ENCODE results near the gene CCDC148. TPM values are rescaled to one million over a fixed set of nuclear protein-coding genes. Genes with fewer than 3 reads are reported as not detected.

The CCDC148 gene
- polyA plus RNA-seq, 4 donors: 0.09 to 0.37 TPM; not detected in 2

DNA sequence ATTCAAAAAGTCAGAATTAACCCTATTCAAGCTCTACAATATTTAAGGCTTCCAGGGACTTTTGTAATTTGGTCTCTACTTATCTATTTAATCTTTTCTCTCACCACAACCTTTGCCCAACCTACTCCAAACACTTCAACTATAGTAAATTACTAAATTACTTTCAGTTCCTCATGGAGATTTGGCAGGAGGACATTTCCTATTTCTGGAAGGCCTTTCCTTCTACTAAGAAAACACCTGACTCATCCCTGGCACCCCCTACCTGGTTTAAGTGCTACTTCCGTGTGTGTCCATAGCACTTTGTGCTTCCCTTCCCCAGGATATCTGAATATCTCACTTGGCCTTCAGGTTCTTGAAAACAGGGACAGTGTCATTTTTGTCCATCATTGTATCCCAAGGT, 258.6 kb downstream of the CCDC148 start:
- WGBS, 3 donors: 16 to 43% (median 39%) methylated on average over 1 of the region's 1 CpG
- H3K27ac ChIP-seq (ENCODE audit: low read depth in 1 of 3, low read length in 2 of 3): peak overlapping the region in 1 of 3 donors; percentile 56
- FAIRE-seq: no peak
- H3K27me3 ChIP-seq (ENCODE audit: control insufficient read depth in 3 of 3, insufficient read depth in 3 of 3, low read length in 3 of 3): no peaks in the 10 kb centered on the region
- no peak overlapping the region for H3K4me3 ChIP-seq (ENCODE audit: low read depth in 1 of 3, low read length in 3 of 3)
- peak in 1 of 2 donors; percentile 61 for DNase-seq
- no peaks in the 10 kb centered on the region for H3K9me3 ChIP-seq (ENCODE audit: control insufficient read depth in 2 of 2, insufficient read depth in 1 of 2, low read depth in 1 of 2, low read length in 1 of 2)
- H3K36me3 ChIP-seq (ENCODE audit: control insufficient read depth in 3 of 3, insufficient read depth in 2 of 3, low read depth in 1 of 3, low read length in 3 of 3): no peaks in the 10 kb centered on the region
- H3K4me1 ChIP-seq (ENCODE audit: control insufficient read depth in 3 of 3, insufficient read depth in 2 of 3, low read depth in 1 of 3, low read length in 2 of 3): peaks cover 0 to 1% (median 0%) of the 10 kb centered on the region in 3 donors

DNA sequence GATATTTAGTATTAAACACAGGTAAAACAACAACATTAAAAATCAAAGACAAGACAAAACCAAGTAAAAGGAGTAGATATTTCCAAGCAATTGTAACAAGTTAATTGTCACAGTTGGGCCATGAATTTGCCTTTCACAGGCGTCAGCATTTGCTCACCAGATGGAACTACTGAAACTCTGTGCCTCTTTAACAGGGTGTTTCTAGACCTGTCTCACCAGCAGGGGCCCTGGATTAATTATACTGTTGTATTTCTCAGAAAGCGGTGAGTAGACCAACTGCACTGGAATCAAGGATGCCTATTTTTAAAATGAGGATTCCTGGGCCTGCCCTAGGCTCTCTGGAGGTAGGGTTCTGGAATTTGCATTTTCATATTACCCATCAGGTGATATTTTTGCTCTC, 262.3 kb downstream of the CCDC148 start:
- 90 to 96% (median 92%) methylated on average over 2 of the region's 2 CpGs for WGBS, 3 donors
- no peak for FAIRE-seq

DNA sequence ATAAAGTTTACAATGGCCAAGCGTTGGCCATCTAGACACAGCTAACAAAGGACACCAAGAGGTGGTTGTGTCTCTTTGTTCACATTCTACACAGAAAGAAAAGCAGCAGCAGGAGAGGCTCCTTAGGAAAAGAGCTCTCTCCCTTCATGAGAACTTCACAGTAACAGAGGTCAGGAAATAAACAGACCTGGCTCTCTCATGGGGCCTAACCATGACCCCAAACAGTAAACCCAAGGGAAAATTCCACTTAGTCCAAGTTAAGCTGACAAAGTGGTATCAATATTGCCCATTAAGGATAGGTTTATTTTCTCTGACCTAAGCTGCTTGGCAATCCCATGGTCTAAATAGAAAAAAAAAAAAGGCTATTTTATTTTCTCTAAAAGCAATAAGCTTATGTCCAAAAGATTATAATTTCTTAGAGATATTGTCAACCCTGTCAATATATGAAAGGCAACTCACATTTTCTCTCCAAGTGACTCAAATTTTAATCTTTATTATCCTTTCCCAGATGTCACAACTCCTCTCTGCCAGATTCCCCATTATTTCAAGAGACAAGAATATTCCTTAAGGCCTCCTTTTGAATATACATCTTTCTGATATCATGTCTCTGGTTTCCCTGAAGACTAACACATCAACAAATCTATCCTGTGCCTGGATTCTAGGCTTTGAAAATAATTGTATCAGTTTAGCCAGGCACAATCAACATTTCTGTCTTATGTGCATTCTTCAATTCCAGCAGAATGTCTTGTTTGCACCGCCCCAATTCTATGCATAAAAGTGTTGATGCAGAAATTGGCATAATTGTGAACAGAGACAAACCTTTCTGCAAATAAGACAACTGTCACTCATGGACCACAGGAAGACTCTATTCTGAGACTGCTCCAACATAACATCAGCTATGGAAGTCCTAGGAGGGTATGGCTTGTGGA, 263.8 kb downstream of the CCDC148 start:
- H3K27ac ChIP-seq (ENCODE audit: low read depth in 1 of 3, low read length in 2 of 3): no peak overlapping the region
- H3K4me1 ChIP-seq (ENCODE audit: control insufficient read depth in 3 of 3, insufficient read depth in 2 of 3, low read depth in 1 of 3, low read length in 2 of 3): peaks cover 0 to 5% (median 0%) of the 10 kb centered on the region in 3 donors
- DNase-seq: no peak
- no peaks in the 10 kb centered on the region for H3K9me3 ChIP-seq (ENCODE audit: control insufficient read depth in 2 of 2, insufficient read depth in 1 of 2, low read depth in 1 of 2, low read length in 1 of 2)
- 89 to 91% (median 89%) methylated on average over 2 of the region's 2 CpGs for WGBS, 3 donors
- H3K36me3 ChIP-seq (ENCODE audit: control insufficient read depth in 3 of 3, insufficient read depth in 2 of 3, low read depth in 1 of 3, low read length in 3 of 3): no peaks in the 10 kb centered on the region
- FAIRE-seq: no peak
- H3K4me3 ChIP-seq (ENCODE audit: low read depth in 1 of 3, low read length in 3 of 3): no peak overlapping the region
- H3K27me3 ChIP-seq (ENCODE audit: control insufficient read depth in 3 of 3, insufficient read depth in 3 of 3, low read length in 3 of 3): no peaks in the 10 kb centered on the region

More for the DNA sequence above, 262.3 kb downstream of the CCDC148 start:
- no peaks in the 10 kb centered on the region for H3K9me3 ChIP-seq (ENCODE audit: control insufficient read depth in 2 of 2, insufficient read depth in 1 of 2, low read depth in 1 of 2, low read length in 1 of 2)
- DNase-seq: no peak
- H3K27ac ChIP-seq (ENCODE audit: low read depth in 1 of 3, low read length in 2 of 3): no peak overlapping the region
- H3K27me3 ChIP-seq (ENCODE audit: control insufficient read depth in 3 of 3, insufficient read depth in 3 of 3, low read length in 3 of 3): no peaks in the 10 kb centered on the region
- H3K36me3 ChIP-seq (ENCODE audit: control insufficient read depth in 3 of 3, insufficient read depth in 2 of 3, low read depth in 1 of 3, low read length in 3 of 3): no peaks in the 10 kb centered on the region
- H3K4me3 ChIP-seq (ENCODE audit: low read depth in 1 of 3, low read length in 3 of 3): no peak overlapping the region
- peaks cover 0 to 5% (median 1%) of the 10 kb centered on the region in 3 donors for H3K4me1 ChIP-seq (ENCODE audit: control insufficient read depth in 3 of 3, insufficient read depth in 2 of 3, low read depth in 1 of 3, low read length in 2 of 3)

DNA sequence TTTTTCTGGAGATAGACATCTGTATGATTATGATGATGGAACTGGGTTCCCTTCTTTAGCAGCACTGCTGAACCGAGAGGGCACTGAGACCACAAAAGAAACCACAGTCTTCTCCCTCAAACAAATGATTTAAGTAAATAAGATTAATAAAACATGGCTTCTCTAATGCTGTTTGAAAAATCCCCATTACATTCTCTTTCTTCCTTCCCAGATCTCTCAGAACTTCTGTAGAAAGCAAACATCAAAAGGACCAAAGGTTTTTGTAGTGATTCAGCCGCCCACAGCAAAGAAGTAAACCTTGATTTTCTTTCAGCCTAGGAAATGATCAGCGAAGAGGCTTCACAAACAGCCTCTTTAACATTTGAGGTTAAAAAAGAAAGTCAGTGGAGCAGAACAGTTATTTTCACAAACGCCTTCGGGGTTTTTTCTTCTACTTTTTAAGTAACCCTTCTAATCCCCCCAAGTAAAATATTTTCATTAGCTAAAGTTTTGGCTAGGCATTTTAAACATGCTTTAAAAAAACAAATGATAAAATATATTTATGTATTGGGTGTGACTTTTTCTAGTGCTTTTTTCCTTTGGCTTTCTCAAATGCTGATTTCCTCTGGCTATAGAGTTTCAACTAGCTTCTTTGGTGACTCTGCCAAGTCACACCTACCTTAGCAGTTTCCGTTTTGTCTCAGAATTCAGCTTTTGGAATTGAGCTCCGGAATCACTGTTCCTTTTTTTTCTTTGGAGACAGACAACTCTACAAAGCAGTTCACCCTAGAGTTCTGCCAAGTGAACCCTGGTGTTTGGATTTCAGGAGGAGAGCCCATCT, 265.3 kb downstream of the CCDC148 start:
- 15 to 31% (median 24%) methylated on average over 7 of the region's 7 CpGs for WGBS, 3 donors
- Histone ChIP-seq H3K27me3 (ENCODE audit: control insufficient read depth in 3 of 3, insufficient read depth in 3 of 3, low read length in 3 of 3) (no peaks in the 10 kb centered on the region), H3K4me1 (ENCODE audit: control insufficient read depth in 3 of 3, insufficient read depth in 2 of 3, low read depth in 1 of 3, low read length in 2 of 3) (peaks cover 0 to 5% (median 0%) of the 10 kb centered on the region in 3 donors), H3K27ac (ENCODE audit: low read depth in 1 of 3, low read length in 2 of 3) (peak overlapping the region in 1 of 3 donors; percentile 31), H3K36me3 (ENCODE audit: control insufficient read depth in 3 of 3, insufficient read depth in 2 of 3, low read depth in 1 of 3, low read length in 3 of 3) (no peaks in the 10 kb centered on the region), H3K9me3 (ENCODE audit: control insufficient read depth in 2 of 2, insufficient read depth in 1 of 2, low read depth in 1 of 2, low read length in 1 of 2) (no peaks in the 10 kb centered on the region), H3K4me3 (ENCODE audit: low read depth in 1 of 3, low read length in 3 of 3) (no peak overlapping the region)
- no peak for FAIRE-seq
- DNase-seq: no peak

DNA sequence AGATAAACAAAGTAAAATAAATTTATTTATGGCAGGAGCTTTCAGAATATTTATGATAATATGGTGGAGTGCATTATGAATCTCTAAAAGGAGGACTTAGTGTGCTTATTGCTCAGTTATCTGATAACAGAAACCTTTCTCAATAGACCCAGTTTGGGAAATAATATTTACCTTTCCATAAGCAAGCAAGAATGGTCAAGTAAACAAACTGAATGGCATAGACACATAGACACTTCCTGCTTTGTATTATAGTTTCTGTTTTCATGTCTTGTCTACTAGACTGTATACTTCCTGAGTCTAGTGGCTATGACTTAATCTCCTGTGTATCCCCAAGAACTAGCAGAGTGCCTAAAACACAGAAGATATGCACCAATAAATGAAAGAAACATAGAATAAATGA, 267.0 kb downstream of the CCDC148 start:
- Histone ChIP-seq H3K36me3 (ENCODE audit: control insufficient read depth in 3 of 3, insufficient read depth in 2 of 3, low read depth in 1 of 3, low read length in 3 of 3) (no peaks in the 10 kb centered on the region), H3K9me3 (ENCODE audit: control insufficient read depth in 2 of 2, insufficient read depth in 1 of 2, low read depth in 1 of 2, low read length in 1 of 2) (no peaks in the 10 kb centered on the region), H3K27me3 (ENCODE audit: control insufficient read depth in 3 of 3, insufficient read depth in 3 of 3, low read length in 3 of 3) (no peaks in the 10 kb centered on the region), H3K27ac (ENCODE audit: low read depth in 1 of 3, low read length in 2 of 3) (no peak overlapping the region), H3K4me1 (ENCODE audit: control insufficient read depth in 3 of 3, insufficient read depth in 2 of 3, low read depth in 1 of 3, low read length in 2 of 3) (peaks cover 0 to 5% (median 0%) of the 10 kb centered on the region in 3 donors), H3K4me3 (ENCODE audit: low read depth in 1 of 3, low read length in 3 of 3) (no peak overlapping the region)
- FAIRE-seq (no peak), DNase-seq (peak in 1 of 2 donors; percentile 34)

DNA sequence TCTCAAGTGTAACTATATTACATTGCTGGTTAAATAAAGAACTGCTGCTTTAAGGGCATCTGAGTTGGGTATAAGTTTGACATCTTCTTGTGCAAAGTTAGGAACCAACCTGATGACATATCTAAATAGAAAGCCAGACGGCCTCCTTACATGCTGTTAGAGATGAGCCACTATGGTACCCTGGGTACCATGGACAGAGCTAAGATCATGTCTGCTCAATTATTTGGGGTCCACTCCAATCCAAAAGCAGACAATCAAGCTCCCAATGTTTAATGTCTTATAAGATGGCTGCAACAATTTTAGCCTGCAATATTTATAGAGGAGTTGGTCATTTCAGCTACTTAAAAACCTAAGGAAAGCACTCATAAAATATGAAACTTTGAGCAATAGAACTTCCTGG, 268.6 kb downstream of the CCDC148 start:
- peaks cover 0 to 5% (median 0%) of the 10 kb centered on the region in 3 donors for H3K4me1 ChIP-seq (ENCODE audit: control insufficient read depth in 3 of 3, insufficient read depth in 2 of 3, low read depth in 1 of 3, low read length in 2 of 3)
- H3K9me3 ChIP-seq (ENCODE audit: control insufficient read depth in 2 of 2, insufficient read depth in 1 of 2, low read depth in 1 of 2, low read length in 1 of 2): no peaks in the 10 kb centered on the region
- WGBS, 3 donors: 87 to 94% (median 90%) methylated on average over 1 of the region's 1 CpG
- no peak overlapping the region for H3K4me3 ChIP-seq (ENCODE audit: low read depth in 1 of 3, low read length in 3 of 3)
- H3K27me3 ChIP-seq (ENCODE audit: control insufficient read depth in 3 of 3, insufficient read depth in 3 of 3, low read length in 3 of 3): no peaks in the 10 kb centered on the region
- no peaks in the 10 kb centered on the region for H3K36me3 ChIP-seq (ENCODE audit: control insufficient read depth in 3 of 3, insufficient read depth in 2 of 3, low read depth in 1 of 3, low read length in 3 of 3)
- no peak for DNase-seq
- H3K27ac ChIP-seq (ENCODE audit: low read depth in 1 of 3, low read length in 2 of 3): no peak overlapping the region
- FAIRE-seq: no peak

DNA sequence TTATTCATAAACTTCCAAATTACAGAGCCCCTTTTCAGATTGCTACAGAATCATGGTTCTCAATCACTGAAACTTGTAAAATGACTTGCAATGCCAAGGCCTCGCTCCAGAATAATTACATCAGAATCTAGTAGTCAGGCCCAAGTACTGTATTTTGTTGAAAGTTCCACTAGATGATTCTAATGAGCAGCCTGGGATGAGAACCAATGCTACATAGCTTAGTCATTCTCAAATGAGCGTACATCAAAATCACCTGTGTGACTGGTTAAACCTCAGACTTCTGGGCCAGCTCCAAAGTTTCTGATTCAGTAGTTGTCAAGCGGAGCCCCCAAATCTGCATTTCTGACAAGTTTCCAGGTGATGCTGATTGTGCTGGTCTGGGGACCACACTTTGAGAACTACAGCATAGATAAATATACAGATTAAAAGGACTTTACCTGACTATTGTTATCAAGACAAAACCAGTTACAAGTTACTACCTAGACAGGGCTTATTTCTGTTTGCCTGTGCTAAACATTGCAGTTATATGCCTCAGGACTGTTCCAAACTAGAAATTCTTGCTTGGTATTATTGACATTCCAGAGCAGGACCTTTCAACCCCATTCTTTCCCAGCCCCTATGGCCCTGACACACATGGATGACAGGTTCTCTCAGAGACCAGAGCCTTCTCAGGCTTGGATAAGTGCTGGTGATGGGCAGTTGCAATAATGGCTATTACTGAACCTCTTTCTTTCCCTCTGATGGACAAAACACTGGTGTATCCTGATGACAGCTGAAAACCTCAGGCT, 271.8 kb downstream of the CCDC148 start:
- no peaks in the 10 kb centered on the region for H3K27me3 ChIP-seq (ENCODE audit: control insufficient read depth in 3 of 3, insufficient read depth in 3 of 3, low read length in 3 of 3)
- H3K36me3 ChIP-seq (ENCODE audit: control insufficient read depth in 3 of 3, insufficient read depth in 2 of 3, low read depth in 1 of 3, low read length in 3 of 3): no peaks in the 10 kb centered on the region
- no peak overlapping the region for H3K4me3 ChIP-seq (ENCODE audit: low read depth in 1 of 3, low read length in 3 of 3)
- no peaks in the 10 kb centered on the region for H3K4me1 ChIP-seq (ENCODE audit: control insufficient read depth in 3 of 3, insufficient read depth in 2 of 3, low read depth in 1 of 3, low read length in 2 of 3)
- FAIRE-seq (no peak), DNase-seq (no peak)
- no peaks in the 10 kb centered on the region for H3K9me3 ChIP-seq (ENCODE audit: control insufficient read depth in 2 of 2, insufficient read depth in 1 of 2, low read depth in 1 of 2, low read length in 1 of 2)
- no peak overlapping the region for H3K27ac ChIP-seq (ENCODE audit: low read depth in 1 of 3, low read length in 2 of 3)
- 83 to 90% (median 84%) methylated on average over 3 of the region's 3 CpGs for WGBS, 3 donors

DNA sequence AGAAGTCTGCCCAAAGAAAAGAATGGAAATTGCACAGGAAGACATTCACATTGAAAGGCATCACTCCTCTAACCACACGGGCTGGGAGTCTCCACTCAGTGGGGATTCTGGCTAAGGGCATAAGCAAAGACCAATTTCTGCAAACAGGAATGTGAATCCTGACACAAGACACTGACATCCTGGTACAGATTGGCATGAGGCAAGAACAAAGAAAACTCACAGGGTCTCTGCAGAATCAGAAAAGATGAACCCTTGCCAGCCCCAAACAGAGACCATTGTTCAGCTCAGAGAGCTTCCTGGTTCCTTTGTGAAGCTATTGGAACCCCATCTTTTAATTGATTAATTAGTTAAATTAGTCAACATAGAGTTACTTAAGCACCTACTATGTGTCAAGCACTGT, 272.6 kb downstream of the CCDC148 start:
- Histone ChIP-seq H3K4me3 (ENCODE audit: low read depth in 1 of 3, low read length in 3 of 3) (no peak overlapping the region), H3K27me3 (ENCODE audit: control insufficient read depth in 3 of 3, insufficient read depth in 3 of 3, low read length in 3 of 3) (no peaks in the 10 kb centered on the region), H3K27ac (ENCODE audit: low read depth in 1 of 3, low read length in 2 of 3) (no peak overlapping the region), H3K4me1 (ENCODE audit: control insufficient read depth in 3 of 3, insufficient read depth in 2 of 3, low read depth in 1 of 3, low read length in 2 of 3) (no peaks in the 10 kb centered on the region), H3K9me3 (ENCODE audit: control insufficient read depth in 2 of 2, insufficient read depth in 1 of 2, low read depth in 1 of 2, low read length in 1 of 2) (no peaks in the 10 kb centered on the region), H3K36me3 (ENCODE audit: control insufficient read depth in 3 of 3, insufficient read depth in 2 of 3, low read depth in 1 of 3, low read length in 3 of 3) (no peaks in the 10 kb centered on the region)
- FAIRE-seq (no peak), DNase-seq (no peak)
- WGBS, 3 donors: 58 to 75% (median 73%) methylated on average over 1 of the region's 1 CpG
